ENCODE measurements around the gene PHF19.

PHF19 gene

DNA sequence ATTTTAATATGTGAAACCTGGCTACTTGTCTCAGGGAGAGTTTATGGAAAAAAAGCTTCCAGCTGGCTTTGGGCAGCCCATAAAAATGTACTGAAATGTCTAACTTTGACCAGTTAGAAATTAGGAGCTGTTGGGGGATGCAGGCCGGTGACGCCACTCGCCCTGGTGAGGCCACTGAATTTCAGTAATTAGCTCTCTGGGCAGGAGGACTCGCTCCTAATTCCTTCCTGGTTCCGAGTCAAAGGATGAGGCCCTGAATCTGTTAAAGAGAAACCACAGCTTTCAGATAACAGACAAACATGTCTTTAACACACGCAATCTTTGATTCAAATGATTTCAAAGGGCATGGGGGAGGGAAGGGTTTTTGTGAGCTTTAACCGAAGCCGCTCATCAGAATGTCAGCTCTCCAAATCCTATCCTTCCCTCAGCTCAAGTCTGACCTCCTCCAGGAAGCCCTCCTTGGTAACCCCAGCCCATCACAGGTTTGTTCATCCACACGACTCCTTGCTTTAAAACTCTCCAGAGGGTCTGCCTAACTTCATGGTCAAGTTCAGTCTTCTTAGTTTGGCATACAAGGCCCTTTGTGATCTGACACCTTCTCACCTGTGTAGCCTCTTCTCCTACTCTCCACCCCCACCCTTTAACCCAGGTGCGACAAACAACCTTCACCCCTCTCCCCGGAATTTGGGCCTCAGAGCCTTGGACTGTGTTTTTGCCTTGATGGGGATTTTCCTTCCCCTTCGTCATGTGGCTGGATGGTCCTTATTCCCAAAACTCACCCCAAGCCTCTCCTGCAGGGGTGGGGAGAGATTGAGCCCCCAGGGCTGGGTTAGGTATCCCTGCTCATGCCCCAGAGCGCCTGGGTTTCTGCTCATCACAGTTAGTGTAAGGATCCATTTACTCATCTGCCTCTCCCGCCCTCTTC is 13.6 kb upstream of the PHF19 start:
- Histone ChIP-seq H3K9me3 (ENCODE audit: insufficient read depth, low read length) (no peaks in the 10 kb centered on the region), H3K27me3 (ENCODE audit: insufficient read depth, insufficient read length) (no peaks in the 10 kb centered on the region), H3K4me1 (ENCODE audit: insufficient read depth, insufficient read length) (peaks cover 14% of the 10 kb centered on the region), H3K9ac (ENCODE audit: insufficient read length, low read depth) (no peak overlapping the region), H3K4me3 (ENCODE audit: insufficient read length, low read depth) (no peak overlapping the region), H3K36me3 (ENCODE audit: insufficient read depth, insufficient read length, low read length) (no peaks in the 10 kb centered on the region)
- DNase-seq (ENCODE audit: low read depth, low spot score) = no peak
- TF ChIP-seq ZNF274 (IDR thresholded peaks at IDR 0.05; ENCODE audit: low read depth, low read length) (no peak), SUZ12 (IDR thresholded peaks at IDR 0.05; ENCODE audit: extremely low read depth, insufficient read depth, insufficient read length) (no peak), YY1 (IDR thresholded peaks at IDR 0.05; ENCODE audit: insufficient read depth, insufficient read length) (no peak)

DNA sequence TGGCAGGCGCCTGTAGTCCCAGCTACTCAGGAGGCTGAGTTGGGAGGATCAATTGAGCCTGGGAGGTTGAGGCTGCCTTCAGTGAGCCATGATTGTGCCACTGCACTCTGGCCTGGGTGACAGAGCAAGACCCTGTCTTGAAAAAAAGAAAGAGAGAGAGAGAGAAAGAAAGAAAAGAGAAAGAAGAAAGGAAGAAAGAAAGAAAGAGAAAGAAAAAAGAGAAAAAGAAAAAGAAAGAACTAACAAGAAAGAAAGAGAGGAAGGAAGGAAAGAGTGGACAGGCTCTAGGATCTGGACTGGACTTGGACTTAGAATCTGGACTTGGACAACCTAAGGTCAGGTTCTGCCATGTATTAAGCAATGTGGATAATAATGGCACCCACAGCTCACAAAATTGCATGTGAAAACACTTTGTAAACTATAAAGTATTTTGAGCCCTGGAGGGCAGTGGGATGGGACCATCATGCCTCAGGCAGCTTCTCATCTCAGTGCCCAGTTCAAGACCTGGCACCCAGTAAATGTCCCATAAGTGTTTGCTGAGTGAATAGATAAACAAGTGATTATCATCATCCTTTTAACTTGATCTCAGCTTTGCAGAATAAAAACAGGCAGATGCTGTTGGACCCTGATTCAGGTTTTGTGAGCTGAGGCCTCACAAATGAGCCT is 12.8 kb upstream of the PHF19 start:
- no peaks in the 10 kb centered on the region for H3K36me3 ChIP-seq (ENCODE audit: insufficient read depth, insufficient read length, low read length)
- no peaks in the 10 kb centered on the region for H3K9me3 ChIP-seq (ENCODE audit: insufficient read depth, low read length)
- no peaks in the 10 kb centered on the region for H3K27me3 ChIP-seq (ENCODE audit: insufficient read depth, insufficient read length)
- TF ChIP-seq YY1 (IDR thresholded peaks at IDR 0.05; ENCODE audit: insufficient read depth, insufficient read length) (no peak), ZNF274 (IDR thresholded peaks at IDR 0.05; ENCODE audit: low read depth, low read length) (no peak), SUZ12 (IDR thresholded peaks at IDR 0.05; ENCODE audit: extremely low read depth, insufficient read depth, insufficient read length) (no peak)
- H3K4me1 ChIP-seq (ENCODE audit: insufficient read depth, insufficient read length) = peaks cover 14% of the 10 kb centered on the region
- DNase-seq (ENCODE audit: low read depth, low spot score) = no peak
- no peak overlapping the region for H3K4me3 ChIP-seq (ENCODE audit: insufficient read length, low read depth)
- no peak overlapping the region for H3K9ac ChIP-seq (ENCODE audit: insufficient read length, low read depth)

DNA sequence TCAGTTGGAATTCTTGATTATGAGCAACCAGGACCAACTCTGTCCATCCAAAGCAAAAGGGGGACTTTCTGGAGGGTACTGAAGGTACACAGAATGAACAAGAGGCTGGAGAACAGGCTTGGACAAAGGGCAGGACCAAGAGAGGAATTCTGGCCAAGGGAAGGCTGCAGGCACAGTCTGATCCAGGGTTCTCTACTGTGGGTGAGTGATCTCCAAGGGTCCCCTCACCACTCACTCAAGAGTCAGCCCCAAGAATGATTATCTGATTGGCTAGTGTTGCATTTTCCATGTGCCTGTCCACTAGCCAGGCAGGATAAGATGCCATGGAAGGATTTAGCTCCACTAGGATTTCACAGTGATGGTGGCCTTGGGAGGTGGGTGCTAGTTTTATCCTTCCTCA is 11.6 kb upstream of the PHF19 start:
- TF ChIP-seq SUZ12 (IDR thresholded peaks at IDR 0.05; ENCODE audit: extremely low read depth, insufficient read depth, insufficient read length) (no peak), YY1 (IDR thresholded peaks at IDR 0.05; ENCODE audit: insufficient read depth, insufficient read length) (no peak), ZNF274 (IDR thresholded peaks at IDR 0.05; ENCODE audit: low read depth, low read length) (no peak)
- H3K36me3 ChIP-seq (ENCODE audit: insufficient read depth, insufficient read length, low read length) = no peaks in the 10 kb centered on the region
- H3K9me3 ChIP-seq (ENCODE audit: insufficient read depth, low read length) = no peaks in the 10 kb centered on the region
- DNase-seq (ENCODE audit: low read depth, low spot score) = no peak
- no peaks in the 10 kb centered on the region for H3K27me3 ChIP-seq (ENCODE audit: insufficient read depth, insufficient read length)
- H3K4me3 ChIP-seq (ENCODE audit: insufficient read length, low read depth) = no peak overlapping the region
- H3K4me1 ChIP-seq (ENCODE audit: insufficient read depth, insufficient read length) = peaks cover 14% of the 10 kb centered on the region
- H3K9ac ChIP-seq (ENCODE audit: insufficient read length, low read depth) = no peak overlapping the region

- Histone ChIP-seq H3K9ac (ENCODE audit: insufficient read length, low read depth) (no peak overlapping the region), H3K9me3 (ENCODE audit: insufficient read depth, low read length) (no peaks in the 10 kb centered on the region), H3K4me3 (ENCODE audit: insufficient read length, low read depth) (no peak overlapping the region), H3K36me3 (ENCODE audit: insufficient read depth, insufficient read length, low read length) (no peaks in the 10 kb centered on the region), H3K4me1 (ENCODE audit: insufficient read depth, insufficient read length) (peaks cover 14% of the 10 kb centered on the region), H3K27me3 (ENCODE audit: insufficient read depth, insufficient read length) (no peaks in the 10 kb centered on the region)
- TF ChIP-seq ZNF274 (IDR thresholded peaks at IDR 0.05; ENCODE audit: low read depth, low read length) (no peak), YY1 (IDR thresholded peaks at IDR 0.05; ENCODE audit: insufficient read depth, insufficient read length) (no peak), SUZ12 (IDR thresholded peaks at IDR 0.05; ENCODE audit: extremely low read depth, insufficient read depth, insufficient read length) (no peak)
- no peak for DNase-seq (ENCODE audit: low read depth, low spot score)
Observed at GRCh38 chr9:120886490-120886967, 9.5 kb upstream of the PHF19 start.

DNA sequence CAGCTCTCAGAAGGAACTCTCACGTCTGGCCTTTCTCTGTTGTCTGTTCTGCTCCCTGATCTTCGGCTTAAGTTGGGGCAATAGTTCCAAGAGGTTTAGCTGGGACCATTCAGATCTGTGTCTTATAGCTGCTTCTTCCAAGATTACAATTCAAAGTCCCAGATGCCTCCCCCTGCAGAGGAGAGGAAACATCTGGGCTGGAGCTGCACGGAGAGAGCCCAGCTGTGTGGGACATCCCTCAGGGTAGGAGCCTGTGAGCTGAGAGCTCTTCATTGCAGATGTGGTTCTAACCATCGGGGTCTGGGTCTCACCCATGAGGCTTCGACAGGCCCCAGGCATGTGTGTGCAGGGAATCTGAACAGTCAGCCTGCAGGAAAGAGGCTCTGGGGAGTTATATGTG is 9.0 kb upstream of the PHF19 start:
- TF ChIP-seq SUZ12 (IDR thresholded peaks at IDR 0.05; ENCODE audit: extremely low read depth, insufficient read depth, insufficient read length) (no peak), ZNF274 (IDR thresholded peaks at IDR 0.05; ENCODE audit: low read depth, low read length) (no peak), YY1 (IDR thresholded peaks at IDR 0.05; ENCODE audit: insufficient read depth, insufficient read length) (no peak)
- H3K9me3 ChIP-seq (ENCODE audit: insufficient read depth, low read length) = no peaks in the 10 kb centered on the region
- H3K4me3 ChIP-seq (ENCODE audit: insufficient read length, low read depth) = no peak overlapping the region
- H3K9ac ChIP-seq (ENCODE audit: insufficient read length, low read depth) = no peak overlapping the region
- no peaks in the 10 kb centered on the region for H3K27me3 ChIP-seq (ENCODE audit: insufficient read depth, insufficient read length)
- H3K4me1 ChIP-seq (ENCODE audit: insufficient read depth, insufficient read length) = peaks cover 13% of the 10 kb centered on the region
- DNase-seq (ENCODE audit: low read depth, low spot score) = no peak
- no peaks in the 10 kb centered on the region for H3K36me3 ChIP-seq (ENCODE audit: insufficient read depth, insufficient read length, low read length)

DNA sequence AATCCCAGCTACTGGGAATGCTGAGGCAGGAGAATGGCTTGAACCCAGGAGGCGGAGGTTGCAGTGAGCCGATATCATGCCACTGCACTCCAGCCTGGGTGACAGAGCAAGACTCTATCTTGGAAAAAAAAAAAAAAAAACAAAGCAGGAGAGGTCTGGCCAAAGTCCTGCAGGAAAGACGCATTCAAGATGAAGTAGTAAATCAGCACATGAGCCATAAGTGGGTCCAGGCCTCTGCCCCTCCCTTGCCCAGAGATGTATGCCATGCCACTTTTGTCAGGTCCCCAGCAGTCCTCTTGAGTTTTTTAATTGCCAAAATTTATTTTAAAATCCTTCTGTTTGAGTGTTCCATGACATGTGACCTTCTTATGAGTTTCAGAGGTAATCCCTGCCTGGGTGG is 8.5 kb upstream of the PHF19 start:
- H3K27me3 ChIP-seq (ENCODE audit: insufficient read depth, insufficient read length) = no peaks in the 10 kb centered on the region
- H3K9ac ChIP-seq (ENCODE audit: insufficient read length, low read depth) = no peak overlapping the region
- TF ChIP-seq ZNF274 (IDR thresholded peaks at IDR 0.05; ENCODE audit: low read depth, low read length) = no peak
- TF ChIP-seq YY1 (IDR thresholded peaks at IDR 0.05; ENCODE audit: insufficient read depth, insufficient read length) = no peak
- TF ChIP-seq SUZ12 (IDR thresholded peaks at IDR 0.05; ENCODE audit: extremely low read depth, insufficient read depth, insufficient read length) = no peak
- H3K36me3 ChIP-seq (ENCODE audit: insufficient read depth, insufficient read length, low read length) = no peaks in the 10 kb centered on the region
- DNase-seq (ENCODE audit: low read depth, low spot score) = no peak
- no peaks in the 10 kb centered on the region for H3K9me3 ChIP-seq (ENCODE audit: insufficient read depth, low read length)
- H3K4me1 ChIP-seq (ENCODE audit: insufficient read depth, insufficient read length) = peaks cover 8% of the 10 kb centered on the region
- no peak overlapping the region for H3K4me3 ChIP-seq (ENCODE audit: insufficient read length, low read depth)

DNA sequence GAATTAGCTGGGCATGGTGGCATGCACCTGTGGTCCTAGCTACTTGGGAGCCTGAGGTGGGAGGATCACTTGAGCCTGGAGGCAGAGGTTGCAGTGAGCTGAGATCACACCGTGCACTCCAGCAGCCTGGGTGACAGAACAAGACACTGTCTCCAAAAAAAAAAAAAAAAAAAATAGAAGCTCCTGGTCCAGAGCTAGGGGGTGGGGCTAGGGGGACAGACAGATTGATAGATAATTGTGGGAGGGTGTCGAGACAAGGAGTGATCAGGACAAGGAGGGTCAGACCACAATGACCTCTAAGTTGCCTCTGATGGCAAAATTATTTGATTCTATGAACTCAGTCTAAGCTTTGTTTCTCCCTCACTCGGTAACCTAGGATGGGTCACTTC is 6.6 kb upstream of the PHF19 start:
- Histone ChIP-seq H3K36me3 (ENCODE audit: insufficient read depth, insufficient read length, low read length) (no peaks in the 10 kb centered on the region), H3K27me3 (ENCODE audit: insufficient read depth, insufficient read length) (no peaks in the 10 kb centered on the region), H3K9ac (ENCODE audit: insufficient read length, low read depth) (no peak overlapping the region), H3K4me1 (ENCODE audit: insufficient read depth, insufficient read length) (peaks cover 6% of the 10 kb centered on the region), H3K4me3 (ENCODE audit: insufficient read length, low read depth) (no peak overlapping the region), H3K9me3 (ENCODE audit: insufficient read depth, low read length) (no peaks in the 10 kb centered on the region)
- TF ChIP-seq YY1 (IDR thresholded peaks at IDR 0.05; ENCODE audit: insufficient read depth, insufficient read length) (no peak), ZNF274 (IDR thresholded peaks at IDR 0.05; ENCODE audit: low read depth, low read length) (no peak)
- DNase-seq (ENCODE audit: low read depth, low spot score) = no peak
